Testis (tissue), 2 donors: ENCODE results near the gene ZNF217.

Source experiments
- POLR2A ChIP-seq: fragments of 450-650 bp; IDR thresholded peaks from one replicate; pipeline ENCODE4 v1.6.1; 2017; ENCODE audit warnings: antibody characterized with exemption, mild to moderate bottlenecking, moderate library complexity
- TF ChIP-seq, protein P1 (sequence below), 3 experiments: fragments of 450-650 bp in 2 of 3; fragments of 200-600 bp in 1 of 3; sonication (generic) in 1 of 3; IDR thresholded peaks; one replicate each; pipeline ENCODE4 v1.5.1; 2016 to 2019; ENCODE audit warnings: antibody characterized with exemption in 3 of 3, mild to moderate bottlenecking in 2 of 3, moderate library complexity in 1 of 3

DNA sequence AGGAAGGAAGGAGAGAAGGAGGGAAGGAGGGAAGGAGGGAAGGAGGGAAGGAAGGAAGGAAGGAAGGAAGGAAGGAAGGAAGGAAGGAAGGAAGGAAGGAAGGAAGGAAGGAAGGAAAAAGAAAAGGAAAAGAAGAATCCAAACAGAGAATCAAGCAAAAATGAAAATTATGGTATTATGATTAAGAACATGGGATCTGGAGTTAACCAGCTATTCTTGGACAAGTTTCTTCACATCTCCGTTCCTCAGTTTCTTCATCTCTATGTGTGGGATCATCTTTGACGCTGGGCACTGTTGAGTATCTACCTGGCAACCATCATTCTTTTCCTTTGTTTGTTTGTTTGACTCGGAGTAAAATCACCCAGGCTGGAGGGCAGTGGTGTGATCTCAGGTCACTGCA, 71.6 kb downstream of the ZNF217 start:
- TF ChIP-seq, protein P1, sequence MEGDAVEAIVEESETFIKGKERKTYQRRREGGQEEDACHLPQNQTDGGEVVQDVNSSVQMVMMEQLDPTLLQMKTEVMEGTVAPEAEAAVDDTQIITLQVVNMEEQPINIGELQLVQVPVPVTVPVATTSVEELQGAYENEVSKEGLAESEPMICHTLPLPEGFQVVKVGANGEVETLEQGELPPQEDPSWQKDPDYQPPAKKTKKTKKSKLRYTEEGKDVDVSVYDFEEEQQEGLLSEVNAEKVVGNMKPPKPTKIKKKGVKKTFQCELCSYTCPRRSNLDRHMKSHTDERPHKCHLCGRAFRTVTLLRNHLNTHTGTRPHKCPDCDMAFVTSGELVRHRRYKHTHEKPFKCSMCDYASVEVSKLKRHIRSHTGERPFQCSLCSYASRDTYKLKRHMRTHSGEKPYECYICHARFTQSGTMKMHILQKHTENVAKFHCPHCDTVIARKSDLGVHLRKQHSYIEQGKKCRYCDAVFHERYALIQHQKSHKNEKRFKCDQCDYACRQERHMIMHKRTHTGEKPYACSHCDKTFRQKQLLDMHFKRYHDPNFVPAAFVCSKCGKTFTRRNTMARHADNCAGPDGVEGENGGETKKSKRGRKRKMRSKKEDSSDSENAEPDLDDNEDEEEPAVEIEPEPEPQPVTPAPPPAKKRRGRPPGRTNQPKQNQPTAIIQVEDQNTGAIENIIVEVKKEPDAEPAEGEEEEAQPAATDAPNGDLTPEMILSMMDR (IDR thresholded peaks at IDR 0.05) = no peak
- no peak for TF ChIP-seq POLR2A
